B cell (primary cell): ENCODE results near the gene PHOSPHO1. TPM values are rescaled to one million over a fixed set of nuclear protein-coding genes. Genes with fewer than 3 reads are reported as not detected.
A peak's percentile ranks its signal among the peaks of the same experiment; 100 is the strongest.

Experiments used
- ATAC-seq: fragments of 200-7000 bp; cut with Tn5 transposase; one replicate; pipeline ENCODE4 v1.10.0; 2021; ENCODE audit warnings: low read depth, mild to moderate bottlenecking, moderate number of reproducible peaks, moderate library complexity
- CTCF ChIA-PET: fragments of 350-600 bp; sonication (Branson Sonifier 250); formaldehyde crosslinking; loops from one replicate; lab custom pipeline; 2021; ENCODE audit warnings: antibody characterized with exemption, inconsistent platforms; lab: Charles Lee
- POLR2A ChIA-PET: fragments of 350-600 bp; sonication (Branson Sonifier 250); formaldehyde crosslinking; loops from one replicate; lab custom pipeline; 2021; ENCODE audit warnings: antibody characterized with exemption; lab: Charles Lee
- DNase-seq: peaks from one replicate; pipeline ENCODE4 v3.0.0; 2013
- H2AFZ ChIP-seq: 2 replicates; pipeline ENCODE4 v1.6.1; 2012; ENCODE audit warnings: mild to moderate bottlenecking, low read depth, low read length; ENCODE audit not compliant: insufficient read depth, poor library complexity, severe bottlenecking
- H3K27ac ChIP-seq, 2 donors: 1 replicate in 1 of 2; 2 replicates in 1 of 2; pipeline ENCODE4 v1.5.1; 2012 to 2013; ENCODE audit warnings: low read length in 2 of 2, mild to moderate bottlenecking in 2 of 2, moderate library complexity in 1 of 2
- H3K27me3 ChIP-seq, 4 experiments: fragments of 200-600 bp in 1 of 4; sonication (generic) in 1 of 4; replicated peaks in 1 of 4; 1 replicate in 2 of 4; 2 replicates in 2 of 4; pipeline versions ENCODE4 v1.6.1 to v1.7.0; 2013 to 2016; ENCODE audit warnings: low read length in 3 of 4, mild to moderate bottlenecking in 2 of 4, mixed read lengths in 1 of 4, moderate library complexity in 1 of 4; ENCODE audit not compliant: insufficient read depth in 4 of 4, control insufficient read depth in 3 of 4; ENCODE audit errors: control extremely low read depth in 1 of 4
- H3K36me3 ChIP-seq, 2 experiments: replicated peaks in 1 of 2; 1 replicate in 1 of 2; 2 replicates in 1 of 2; pipeline versions ENCODE4 v1.6.1 to v1.7.1; 2013; ENCODE audit warnings: low read length in 1 of 2; ENCODE audit not compliant: insufficient read depth in 2 of 2, control insufficient read depth in 1 of 2; ENCODE audit errors: control extremely low read depth in 1 of 2, extremely low read depth in 1 of 2
- H3K4me1 ChIP-seq, 2 donors: fragments of 200-600 bp in 1 of 2; sonication (generic) in 1 of 2; 1 replicate in 1 of 2; 2 replicates in 1 of 2; pipeline versions ENCODE4 v1.5.1 to v1.6.1; 2013 to 2017; ENCODE audit warnings: low read length in 2 of 2; ENCODE audit not compliant: control insufficient read depth in 2 of 2, insufficient read depth in 2 of 2
- H3K4me2 ChIP-seq: replicated peaks from 2 replicates; pipeline ENCODE3; 2012; ENCODE audit warnings: mild to moderate bottlenecking, low read depth, low read length; ENCODE audit not compliant: poor library complexity, severe bottlenecking
- H3K4me3 ChIP-seq, 5 experiments: fragments of 200-600 bp in 1 of 5; sonication (generic) in 1 of 5; 1 replicate in 3 of 5; 2 replicates in 2 of 5; pipeline versions ENCODE4 v1.5.1 to v1.7.0; 2011 to 2016; ENCODE audit warnings: low read length in 4 of 5, mild to moderate bottlenecking in 4 of 5, low read depth in 2 of 5, control low read depth in 1 of 5, moderate library complexity in 1 of 5; ENCODE audit not compliant: insufficient read depth in 1 of 5; ENCODE audit errors: control extremely low read depth in 1 of 5, extremely low read depth in 1 of 5
- H3K79me2 ChIP-seq: fragments of 200-600 bp; sonication (generic); one replicate; pipeline ENCODE4 v1.6.0; 2016; ENCODE audit warnings: low read length; ENCODE audit not compliant: control insufficient read depth, insufficient read depth
- H3K9ac ChIP-seq: fragments of 200-600 bp; sonication (generic); 2 replicates; pipeline ENCODE4 v1.6.1; 2017; ENCODE audit warnings: mild to moderate bottlenecking, low read length, moderate library complexity
- H3K9me3 ChIP-seq, 3 donors: one replicate each; pipeline versions ENCODE4 v1.6.1 to v1.7.1; 2013; ENCODE audit warnings: low read length in 2 of 3; ENCODE audit not compliant: control insufficient read depth in 2 of 3, insufficient read depth in 1 of 3; ENCODE audit errors: control extremely low read depth in 1 of 3
- H4K20me1 ChIP-seq: 2 replicates; pipeline ENCODE4 v1.6.0; 2012; ENCODE audit warnings: mild to moderate bottlenecking, low read length; ENCODE audit not compliant: insufficient read depth, control insufficient read depth, poor library complexity, severe bottlenecking
- H3K27ac Mint-ChIP-seq: one replicate; pipeline ENCODE4 v1.8.0; 2021; ENCODE audit warnings: mixed read lengths
- H3K27me3 Mint-ChIP-seq: one replicate; pipeline ENCODE4 v1.8.0; 2021; ENCODE audit warnings: mixed read lengths
- H3K4me1 Mint-ChIP-seq: one replicate; pipeline ENCODE4 v1.8.0; 2021; ENCODE audit warnings: mixed read lengths
- H3K4me3 Mint-ChIP-seq: one replicate; pipeline ENCODE4 v1.8.0; 2021; ENCODE audit warnings: mixed read lengths
- H3K9me3 Mint-ChIP-seq: one replicate; pipeline ENCODE4 v1.8.0; 2022; ENCODE audit warnings: mixed read lengths; ENCODE audit not compliant: insufficient read depth
- CTCF ChIP-seq: fragments of 200-600 bp; IDR thresholded peaks from one replicate; pipeline ENCODE4 v1.8.0; 2022; ENCODE audit warnings: antibody characterized with exemption, mild to moderate bottlenecking
- EZH2 ChIP-seq: IDR thresholded peaks from 2 replicates; pipeline ENCODE4 v1.6.1; 2012; ENCODE audit warnings: borderline replicate concordance, low read depth, mild to moderate bottlenecking, moderate library complexity, low read length; ENCODE audit not compliant: insufficient read depth, poor library complexity, severe bottlenecking
- WGBS: methylation state at CpG from one replicate; pipeline ENCODE4 v1.1.5; 2013; ENCODE audit warnings: missing lambda C conversion rate; ENCODE audit not compliant: insufficient coverage; 5-methylcytosine and 5-hydroxymethylcytosine counted together
- intact Hi-C: fragments of 100-400 bp; cut with micrococcal nuclease; formaldehyde crosslinking; loops from one replicate; pipeline ENCODE4 v1.10.0; 2022
- polyA plus RNA-seq: library from polyadenylated mRNA; depleted of rRNA; stranded (reverse); fragments of >200 nt; gene quantifications from 2 replicates; pipeline ENCODE4 v1.2.3, GENCODE V29; 2012
- total RNA-seq, 2 donors: library from RNA; stranded (reverse); fragments of 120-200 nt in 1 of 2; gene quantifications; 1 replicate in 1 of 2; 2 replicates in 1 of 2; pipeline versions ENCODE4 v1.2.3 to v1.2.4, GENCODE V29; 2013 to 2022

Gene PHOSPHO1
- total and polyA plus RNA-seq, 2 donors (not counting 1 experiment from before 2014, with no cell fraction given): 0.15 TPM; not detected in 1

- Histone ChIP-seq H4K20me1 (peaks cover 9% of the 10 kb centered on the region), H3K4me1 (peaks cover 49 to 58% of the 10 kb centered on the region in 2 donors), H2AFZ (no peak overlapping the region), H3K9ac (no peak overlapping the region), H3K79me2 (peaks cover 61% of the 10 kb centered on the region), H3K4me2 (peak overlapping the region; percentile 88), H3K36me3 (peaks cover 0 to 3% of the 10 kb centered on the region in 2 experiments), H3K9me3 (no peaks in the 10 kb centered on the region), H3K27me3 (no peaks in the 10 kb centered on the region), H3K27ac (peak overlapping the region in 1 of 2 donors; percentile 82), H3K4me3 (no peak overlapping the region)
- ATAC-seq (no peak), DNase-seq (no peak)
- Mint-ChIP-seq H3K4me3 (peak overlapping the region; percentile 85), H3K4me1 (peaks cover 49% of the 10 kb centered on the region), H3K27ac (peak overlapping the region; percentile 89), H3K9me3 (no peaks in the 10 kb centered on the region), H3K27me3 (no peaks in the 10 kb centered on the region)
- TF ChIP-seq CTCF: no peak
- TF ChIP-seq EZH2: no peak
- intact Hi-C loops: no loop called here
- POLR2A ChIA-PET: interaction anchor here (0.9 kb wide), 1 partner anchor 10 kb away, joined by 4 read pairs; no protein-coding TSS in a partner anchor
- WGBS: 98% methylated on average over 10 of the region's 10 CpGs
- CTCF ChIA-PET: interaction anchor here (1.0 to 11.9 kb wide), 7 partner anchors 10 to 29 kb away, joined by 3 to 140 read pairs (median 5); partner anchors contain the start of gene PHOSPHO1
Observed at GRCh38 chr17:49209061-49209571, 21.5 kb downstream of the PHOSPHO1 start.

GRCh38 chr17:49204516-49204915 lies 26.1 kb downstream of the PHOSPHO1 start:
- H4K20me1 ChIP-seq: no peaks in the 10 kb centered on the region
- no peaks in the 10 kb centered on the region for H3K27me3 Mint-ChIP-seq
- no peak overlapping the region for H3K4me2 ChIP-seq
- no peak overlapping the region for H3K27ac Mint-ChIP-seq
- TF ChIP-seq CTCF (no peak), EZH2 (no peak)
- ATAC-seq (no peak), DNase-seq (no peak)
- no peak overlapping the region for H3K4me3 Mint-ChIP-seq
- no peak overlapping the region for H3K9ac ChIP-seq
- peaks cover 8 to 12% of the 10 kb centered on the region in 2 donors for H3K4me1 ChIP-seq
- peaks cover 21% of the 10 kb centered on the region for H3K79me2 ChIP-seq
- peaks cover 0 to 3% of the 10 kb centered on the region in 2 experiments for H3K36me3 ChIP-seq
- no peaks in the 10 kb centered on the region for H3K9me3 Mint-ChIP-seq
- CTCF ChIA-PET: interaction anchor here (1.1 to 2.8 kb wide), 3 partner anchors 10 to 22 kb away, joined by 3 to 13 read pairs (median 3); no protein-coding TSS in a partner anchor
- intact Hi-C loops: no loop called here
- H2AFZ ChIP-seq: no peak overlapping the region
- H3K4me3 ChIP-seq: no peak overlapping the region
- no peak overlapping the region for H3K27ac ChIP-seq
- H3K9me3 ChIP-seq: no peaks in the 10 kb centered on the region
- peaks cover 9% of the 10 kb centered on the region for H3K4me1 Mint-ChIP-seq
- WGBS: 97% methylated on average over 2 of the region's 2 CpGs
- no peaks in the 10 kb centered on the region for H3K27me3 ChIP-seq
- POLR2A ChIA-PET: no interaction called here
